Neutrophil (primary cell): ENCODE results near the gene CENPW.

Source experiments
- H3K27ac ChIP-seq: fragments of 200-600 bp; sonication (generic); 2 replicates; pipeline ENCODE4 v1.5.1; 2016; ENCODE audit warnings: mild to moderate bottlenecking, moderate library complexity
- H3K27me3 ChIP-seq: fragments of 200-600 bp; sonication (generic); 2 replicates; pipeline ENCODE4 v1.6.0; 2016; ENCODE audit warnings: mild to moderate bottlenecking
- H3K36me3 ChIP-seq: fragments of 200-600 bp; sonication (generic); 2 replicates; pipeline ENCODE4 v1.5.1; 2017
- H3K4me1 ChIP-seq, 2 experiments: fragments of 200-600 bp in 1 of 2; sonication (generic) in 1 of 2; 1 replicate in 1 of 2; 2 replicates in 1 of 2; pipeline versions ENCODE4 v1.5.1 to v1.6.1; 2013 to 2016; ENCODE audit warnings: low read depth in 1 of 2, low read length in 1 of 2, mild to moderate bottlenecking in 1 of 2, moderate library complexity in 1 of 2; ENCODE audit not compliant: control insufficient read depth in 1 of 2, insufficient read depth in 1 of 2
- H3K4me3 ChIP-seq, 2 experiments: fragments of 200-600 bp in 1 of 2; sonication (generic) in 1 of 2; 1 replicate in 1 of 2; 2 replicates in 1 of 2; pipeline ENCODE4 v1.5.1; 2013 to 2016; ENCODE audit warnings: low read depth in 1 of 2, low read length in 1 of 2, mild to moderate bottlenecking in 1 of 2, moderate library complexity in 1 of 2
- H3K9me3 ChIP-seq: fragments of 200-600 bp; sonication (generic); 2 replicates; pipeline ENCODE4 v1.5.1; 2016
- CTCF ChIP-seq: fragments of 200-600 bp; sonication (generic); IDR thresholded peaks from 2 replicates; pipeline ENCODE4 v1.5.1; 2016; ENCODE audit warnings: antibody characterized with exemption

Gene CENPW

GRCh38 chr6:126381498-126381897 is 41.6 kb downstream of the CENPW start:
- no peaks in the 10 kb centered on the region for H3K4me1 ChIP-seq
- no peak for TF ChIP-seq CTCF
- H3K9me3 ChIP-seq: no peaks in the 10 kb centered on the region
- no peaks in the 10 kb centered on the region for H3K36me3 ChIP-seq
- H3K4me3 ChIP-seq: no peak overlapping the region
- no peaks in the 10 kb centered on the region for H3K27me3 ChIP-seq
- no peak overlapping the region for H3K27ac ChIP-seq

DNA sequence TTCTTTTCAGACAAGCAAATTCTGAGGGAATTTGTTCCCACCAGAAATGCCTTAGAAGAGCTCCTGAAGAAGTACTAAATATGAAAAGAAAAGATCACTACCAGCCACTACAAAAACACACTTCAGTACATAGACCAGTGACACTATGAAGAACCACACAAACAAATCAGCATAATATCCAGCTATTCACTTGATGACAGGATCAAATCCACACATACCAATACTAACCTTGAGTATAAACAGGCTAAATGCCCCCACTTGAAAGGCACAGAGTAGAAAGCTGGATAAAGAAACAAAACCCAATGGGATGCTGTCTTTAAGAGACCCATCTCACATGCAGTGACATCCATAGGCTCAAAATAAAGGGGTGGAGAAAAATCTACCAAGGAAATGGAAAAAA is 43.3 kb downstream of the CENPW start:
- Histone ChIP-seq H3K36me3 (no peaks in the 10 kb centered on the region), H3K9me3 (no peaks in the 10 kb centered on the region), H3K4me3 (no peak overlapping the region), H3K27ac (no peak overlapping the region), H3K4me1 (no peaks in the 10 kb centered on the region), H3K27me3 (no peaks in the 10 kb centered on the region)
- TF ChIP-seq CTCF: no peak

- Histone ChIP-seq H3K4me1 (no peaks in the 10 kb centered on the region), H3K9me3 (no peaks in the 10 kb centered on the region), H3K27ac (no peak overlapping the region), H3K27me3 (no peaks in the 10 kb centered on the region), H3K4me3 (no peak overlapping the region), H3K36me3 (no peaks in the 10 kb centered on the region)
- TF ChIP-seq CTCF: no peak
These were observed 45.6 kb downstream of the CENPW start for GRCh38 chr6:126385536-126385935.

DNA sequence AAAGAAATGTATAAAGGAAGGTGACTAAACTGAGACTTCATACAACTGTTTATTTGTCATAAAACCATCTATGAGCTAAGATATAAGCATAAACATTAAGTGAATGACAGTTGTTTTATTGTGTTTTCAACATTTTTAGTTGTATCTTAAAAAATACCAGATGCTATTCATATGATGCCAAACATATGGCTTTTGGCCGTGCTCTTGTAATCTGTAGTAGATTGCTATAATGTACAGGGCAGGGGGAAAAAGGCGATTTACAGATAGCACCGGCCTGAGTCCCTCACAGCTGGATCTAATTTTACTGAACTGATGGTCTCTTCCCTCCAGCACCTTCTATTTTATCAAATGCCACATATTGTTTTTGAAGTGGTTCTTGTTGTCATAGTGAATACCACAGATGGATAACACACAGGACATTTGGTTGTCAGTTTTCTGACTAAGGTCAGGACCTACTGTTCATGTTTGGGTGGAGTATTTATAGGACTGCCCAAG is 48.2 kb downstream of the CENPW start:
- no peak overlapping the region for H3K4me3 ChIP-seq
- H3K9me3 ChIP-seq: no peaks in the 10 kb centered on the region
- no peaks in the 10 kb centered on the region for H3K36me3 ChIP-seq
- TF ChIP-seq CTCF: no peak
- H3K4me1 ChIP-seq: no peaks in the 10 kb centered on the region
- H3K27ac ChIP-seq: no peak overlapping the region
- H3K27me3 ChIP-seq: no peaks in the 10 kb centered on the region

DNA sequence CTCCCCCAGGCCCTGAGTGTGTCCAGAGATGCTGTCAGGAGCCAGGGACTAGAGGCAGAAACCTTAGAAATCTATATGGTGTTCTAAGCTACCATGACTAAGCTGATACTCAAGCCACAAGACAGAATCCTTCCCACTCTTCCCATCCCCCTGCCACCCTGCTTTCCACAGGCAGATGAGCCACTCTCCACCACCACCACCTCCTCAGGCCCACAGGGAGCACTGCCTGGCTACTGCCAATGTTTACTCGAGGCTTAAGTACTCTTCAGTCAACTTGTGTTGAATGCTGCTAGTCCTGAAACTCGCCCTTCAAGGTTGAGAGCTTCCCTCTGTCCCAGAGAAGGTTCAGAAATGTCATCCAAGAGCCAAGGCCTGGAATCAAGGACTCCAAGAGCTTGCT is 56.2 kb downstream of the CENPW start:
- H3K4me1 ChIP-seq: no peaks in the 10 kb centered on the region
- H3K36me3 ChIP-seq: no peaks in the 10 kb centered on the region
- H3K27me3 ChIP-seq: no peaks in the 10 kb centered on the region
- H3K4me3 ChIP-seq: no peak overlapping the region
- no peak for TF ChIP-seq CTCF
- H3K27ac ChIP-seq: no peak overlapping the region
- no peaks in the 10 kb centered on the region for H3K9me3 ChIP-seq
